ENCODE data around the gene NECAB2. TPM values are rescaled to one million over a fixed set of nuclear protein-coding genes. Genes with fewer than 3 reads are reported as not detected.

The NECAB2 gene
- polyA plus RNA-seq, 1 donor from 2014 or later: 12.5 TPM

DNA sequence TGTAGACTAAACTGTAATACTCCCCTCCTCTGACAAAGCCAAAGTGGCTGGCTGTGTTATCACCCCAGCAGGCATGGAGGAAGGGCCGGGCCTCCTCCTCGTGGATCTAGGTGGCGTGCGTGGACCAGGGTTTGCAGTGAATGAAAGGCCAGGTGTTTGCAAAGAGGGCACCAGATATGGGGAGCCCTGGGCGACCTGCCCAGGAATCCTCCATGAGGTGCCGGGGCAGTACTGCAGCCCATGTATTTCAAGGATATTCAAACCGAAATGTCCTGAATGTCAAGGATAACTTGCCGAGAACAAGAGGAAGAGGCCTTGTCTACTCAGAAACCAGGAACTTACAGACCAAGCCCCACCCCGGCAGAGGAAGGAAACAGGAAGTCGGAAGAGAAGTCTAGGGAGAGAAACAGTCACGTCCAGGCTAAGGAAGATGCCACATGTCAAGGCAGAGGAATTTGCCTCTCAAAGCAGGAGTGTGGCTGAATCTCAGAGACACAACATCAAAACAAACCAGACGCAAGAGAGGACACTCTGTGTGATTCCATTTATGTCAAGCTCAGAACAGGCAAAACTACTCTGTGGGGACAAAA lies 28.7 kb upstream of the NECAB2 start:
- H3K9ac ChIP-seq (ENCODE audit: low read length): no peak overlapping the region
- TF ChIP-seq SMC3 (conservative IDR thresholded peaks at IDR 0.05; ENCODE audit: poor library complexity) (no peak), RAD21 (conservative IDR thresholded peaks at IDR 0.05) (no peak), EP300 (conservative IDR thresholded peaks at IDR 0.05; ENCODE audit: poor library complexity, severe bottlenecking) (no peak), TAF1 (IDR thresholded peaks at IDR 0.05; ENCODE audit: low read depth) (no peak), POLR2AphosphoS5 (IDR thresholded peaks at IDR 0.05) (no peak), MXI1 (conservative IDR thresholded peaks at IDR 0.05; ENCODE audit: poor library complexity, severe bottlenecking) (no peak), EZH2 (IDR thresholded peaks at IDR 0.05; ENCODE audit: borderline replicate concordance, insufficient read depth, low read length, poor library complexity, severe bottlenecking) (no peak)
- TF ChIP-seq, protein P1, sequence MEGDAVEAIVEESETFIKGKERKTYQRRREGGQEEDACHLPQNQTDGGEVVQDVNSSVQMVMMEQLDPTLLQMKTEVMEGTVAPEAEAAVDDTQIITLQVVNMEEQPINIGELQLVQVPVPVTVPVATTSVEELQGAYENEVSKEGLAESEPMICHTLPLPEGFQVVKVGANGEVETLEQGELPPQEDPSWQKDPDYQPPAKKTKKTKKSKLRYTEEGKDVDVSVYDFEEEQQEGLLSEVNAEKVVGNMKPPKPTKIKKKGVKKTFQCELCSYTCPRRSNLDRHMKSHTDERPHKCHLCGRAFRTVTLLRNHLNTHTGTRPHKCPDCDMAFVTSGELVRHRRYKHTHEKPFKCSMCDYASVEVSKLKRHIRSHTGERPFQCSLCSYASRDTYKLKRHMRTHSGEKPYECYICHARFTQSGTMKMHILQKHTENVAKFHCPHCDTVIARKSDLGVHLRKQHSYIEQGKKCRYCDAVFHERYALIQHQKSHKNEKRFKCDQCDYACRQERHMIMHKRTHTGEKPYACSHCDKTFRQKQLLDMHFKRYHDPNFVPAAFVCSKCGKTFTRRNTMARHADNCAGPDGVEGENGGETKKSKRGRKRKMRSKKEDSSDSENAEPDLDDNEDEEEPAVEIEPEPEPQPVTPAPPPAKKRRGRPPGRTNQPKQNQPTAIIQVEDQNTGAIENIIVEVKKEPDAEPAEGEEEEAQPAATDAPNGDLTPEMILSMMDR (IDR thresholded peaks at IDR 0.05; ENCODE audit: poor library complexity, severe bottlenecking): no peak
- TF ChIP-seq, protein P2, sequence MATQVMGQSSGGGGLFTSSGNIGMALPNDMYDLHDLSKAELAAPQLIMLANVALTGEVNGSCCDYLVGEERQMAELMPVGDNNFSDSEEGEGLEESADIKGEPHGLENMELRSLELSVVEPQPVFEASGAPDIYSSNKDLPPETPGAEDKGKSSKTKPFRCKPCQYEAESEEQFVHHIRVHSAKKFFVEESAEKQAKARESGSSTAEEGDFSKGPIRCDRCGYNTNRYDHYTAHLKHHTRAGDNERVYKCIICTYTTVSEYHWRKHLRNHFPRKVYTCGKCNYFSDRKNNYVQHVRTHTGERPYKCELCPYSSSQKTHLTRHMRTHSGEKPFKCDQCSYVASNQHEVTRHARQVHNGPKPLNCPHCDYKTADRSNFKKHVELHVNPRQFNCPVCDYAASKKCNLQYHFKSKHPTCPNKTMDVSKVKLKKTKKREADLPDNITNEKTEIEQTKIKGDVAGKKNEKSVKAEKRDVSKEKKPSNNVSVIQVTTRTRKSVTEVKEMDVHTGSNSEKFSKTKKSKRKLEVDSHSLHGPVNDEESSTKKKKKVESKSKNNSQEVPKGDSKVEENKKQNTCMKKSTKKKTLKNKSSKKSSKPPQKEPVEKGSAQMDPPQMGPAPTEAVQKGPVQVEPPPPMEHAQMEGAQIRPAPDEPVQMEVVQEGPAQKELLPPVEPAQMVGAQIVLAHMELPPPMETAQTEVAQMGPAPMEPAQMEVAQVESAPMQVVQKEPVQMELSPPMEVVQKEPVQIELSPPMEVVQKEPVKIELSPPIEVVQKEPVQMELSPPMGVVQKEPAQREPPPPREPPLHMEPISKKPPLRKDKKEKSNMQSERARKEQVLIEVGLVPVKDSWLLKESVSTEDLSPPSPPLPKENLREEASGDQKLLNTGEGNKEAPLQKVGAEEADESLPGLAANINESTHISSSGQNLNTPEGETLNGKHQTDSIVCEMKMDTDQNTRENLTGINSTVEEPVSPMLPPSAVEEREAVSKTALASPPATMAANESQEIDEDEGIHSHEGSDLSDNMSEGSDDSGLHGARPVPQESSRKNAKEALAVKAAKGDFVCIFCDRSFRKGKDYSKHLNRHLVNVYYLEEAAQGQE (IDR thresholded peaks at IDR 0.05; ENCODE audit: borderline replicate concordance): no peak
- no peaks in the 10 kb centered on the region for H3K9me2 ChIP-seq (ENCODE audit: insufficient read depth, low read length)
- H3K79me2 ChIP-seq (replicated peaks; ENCODE audit: insufficient read depth, low read length): no peaks in the 10 kb centered on the region
- H4K20me1 ChIP-seq (ENCODE audit: insufficient read depth): no peaks in the 10 kb centered on the region
- no peaks in the 10 kb centered on the region for H3F3A ChIP-seq (ENCODE audit: insufficient read depth, low read length, poor library complexity, severe bottlenecking)
- H3K9me3 ChIP-seq (ENCODE audit: low read length): no peaks in the 10 kb centered on the region
- H2AFZ ChIP-seq (ENCODE audit: low read depth, low read length): no peak overlapping the region
- no peak overlapping the region for H3K4me3 ChIP-seq (ENCODE audit: low read length)
- no peak overlapping the region for H3K27ac ChIP-seq (ENCODE audit: low read length)
- H3K4me2 ChIP-seq (ENCODE audit: low read length): no peak overlapping the region
- no peaks in the 10 kb centered on the region for H3K36me3 ChIP-seq (ENCODE audit: insufficient read depth, low read length)
- H3K27me3 ChIP-seq (ENCODE audit: insufficient read depth, low read depth, low read length): no peaks in the 10 kb centered on the region

DNA sequence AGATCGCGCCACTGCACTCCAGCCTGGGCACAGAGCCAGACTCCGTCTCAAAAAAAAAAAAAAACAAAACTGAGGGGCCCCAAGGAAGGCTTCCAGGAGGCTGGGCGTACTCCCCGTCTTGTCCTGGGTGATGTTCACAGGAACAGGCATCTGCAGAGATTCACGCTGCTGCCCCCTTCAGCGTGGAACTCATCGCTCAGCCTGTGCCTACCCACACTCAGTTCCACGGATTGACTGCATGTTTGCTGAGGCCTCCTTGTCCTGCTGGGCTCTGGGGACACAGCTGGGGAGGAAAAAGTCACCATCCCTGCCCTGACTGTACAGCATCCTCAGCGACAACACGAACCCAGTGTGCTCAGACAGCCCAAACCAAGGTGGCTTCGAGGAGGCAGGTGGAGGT lies 27.9 kb upstream of the NECAB2 start:
- H3F3A ChIP-seq (ENCODE audit: insufficient read depth, low read length, poor library complexity, severe bottlenecking): no peaks in the 10 kb centered on the region
- TF ChIP-seq, protein P1 (IDR thresholded peaks at IDR 0.05; ENCODE audit: poor library complexity, severe bottlenecking): no peak
- H3K27me3 ChIP-seq (ENCODE audit: insufficient read depth, low read depth, low read length): no peaks in the 10 kb centered on the region
- H3K27ac ChIP-seq (ENCODE audit: low read length): no peak overlapping the region
- no peak overlapping the region for H3K4me2 ChIP-seq (ENCODE audit: low read length)
- H3K79me2 ChIP-seq (replicated peaks; ENCODE audit: insufficient read depth, low read length): no peaks in the 10 kb centered on the region
- no peak overlapping the region for H3K4me3 ChIP-seq (ENCODE audit: low read length)
- no peaks in the 10 kb centered on the region for H3K9me2 ChIP-seq (ENCODE audit: insufficient read depth, low read length)
- H3K36me3 ChIP-seq (ENCODE audit: insufficient read depth, low read length): no peaks in the 10 kb centered on the region
- no peaks in the 10 kb centered on the region for H3K9me3 ChIP-seq (ENCODE audit: low read length)
- H4K20me1 ChIP-seq (ENCODE audit: insufficient read depth): no peaks in the 10 kb centered on the region
- H3K9ac ChIP-seq (ENCODE audit: low read length): no peak overlapping the region
- no peak overlapping the region for H2AFZ ChIP-seq (ENCODE audit: low read depth, low read length)

All from neural cell (in vitro differentiated cells).